Measurements from ENCODE around the gene SENP6. TPM values are rescaled to one million over a fixed set of nuclear protein-coding genes. Genes with fewer than 3 reads are reported as not detected.

Gene SENP6
- total and polyA plus RNA-seq, 2 donors (not counting 1 experiment from before 2014, with no cell fraction given): 30.8 to 161 TPM

GRCh38 chr6:75759207-75759606, 157.5 kb downstream of the SENP6 start:
- Histone ChIP-seq H2AFZ (ENCODE audit: insufficient read depth, low read depth, low read length, poor library complexity, severe bottlenecking) (no peak overlapping the region), H3K4me1 (ENCODE audit: control insufficient read depth in 2 of 2, insufficient read depth in 2 of 2, low read length in 2 of 2) (no peaks in the 10 kb centered on the region), H3K27me3 (replicated peaks in 1 of 4; ENCODE audit: control extremely low read depth in 1 of 4, control insufficient read depth in 3 of 4, insufficient read depth in 4 of 4, low read length in 3 of 4) (peaks cover 0 to 29% (median 26%) of the 10 kb centered on the region in 4 experiments), H3K4me3 (ENCODE audit: control extremely low read depth in 1 of 5, extremely low read depth in 1 of 5, insufficient read depth in 1 of 5, low read depth in 2 of 5, low read length in 4 of 5) (no peak overlapping the region), H3K79me2 (ENCODE audit: control insufficient read depth, insufficient read depth, low read length) (no peaks in the 10 kb centered on the region), H3K36me3 (replicated peaks in 1 of 2; ENCODE audit: control extremely low read depth in 1 of 2, control insufficient read depth in 1 of 2, extremely low read depth in 1 of 2, insufficient read depth in 2 of 2, low read length in 1 of 2) (no peaks in the 10 kb centered on the region), H3K4me2 (replicated peaks; ENCODE audit: low read depth, low read length, poor library complexity, severe bottlenecking) (no peak overlapping the region), H3K9ac (ENCODE audit: low read length) (no peak overlapping the region), H3K9me3 (ENCODE audit: control extremely low read depth in 1 of 3, control insufficient read depth in 2 of 3, insufficient read depth in 1 of 3, low read length in 2 of 3) (peaks cover 0 to 6% (median 0%) of the 10 kb centered on the region in 3 donors), H4K20me1 (ENCODE audit: control insufficient read depth, insufficient read depth, low read length, poor library complexity, severe bottlenecking) (no peaks in the 10 kb centered on the region), H3K27ac (ENCODE audit: low read length in 2 of 2) (no peak overlapping the region)
- H3K9me3 Mint-ChIP-seq (ENCODE audit: insufficient read depth): no peaks in the 10 kb centered on the region
- no peak for DNase-seq
- WGBS (ENCODE audit: insufficient coverage): no CpG with 5 or more reads among the region's 5 CpGs
- no peak overlapping the region for H3K4me3 Mint-ChIP-seq
- no peak for TF ChIP-seq EZH2 (IDR thresholded peaks at IDR 0.05; ENCODE audit: borderline replicate concordance, insufficient read depth, low read depth, low read length, poor library complexity, severe bottlenecking)
- intact Hi-C loops (cut with micrococcal nuclease): no loop called here
- no peak overlapping the region for H3K27ac Mint-ChIP-seq
- ATAC-seq (ENCODE audit: low read depth): no peak
- no peaks in the 10 kb centered on the region for H3K4me1 Mint-ChIP-seq
- ChIA-PET POLR2A (no interaction called here), CTCF (no interaction called here)
- peaks cover 60% of the 10 kb centered on the region for H3K27me3 Mint-ChIP-seq

DNA sequence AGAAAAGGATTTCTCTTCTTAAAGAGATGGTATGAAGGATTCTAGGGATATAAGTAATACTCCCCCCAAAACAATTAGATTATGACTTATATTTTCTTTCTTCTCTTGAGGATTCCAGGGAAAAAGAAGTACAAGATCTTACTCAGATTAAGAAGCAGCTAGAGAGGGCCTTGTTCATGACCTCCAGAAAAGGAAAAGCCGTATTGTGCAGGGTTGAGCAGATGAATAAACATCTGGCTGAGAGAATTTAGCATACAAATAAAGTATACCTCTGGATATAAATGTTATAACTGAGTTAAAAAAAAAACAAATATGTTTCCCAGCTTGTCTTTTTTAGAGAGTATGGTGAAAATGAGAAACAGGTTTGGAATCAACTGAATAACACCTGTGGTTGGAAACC, 158.6 kb downstream of the SENP6 start:
- no peak overlapping the region for H3K4me3 ChIP-seq (ENCODE audit: control extremely low read depth in 1 of 5, extremely low read depth in 1 of 5, insufficient read depth in 1 of 5, low read depth in 2 of 5, low read length in 4 of 5)
- no peak overlapping the region for H3K9ac ChIP-seq (ENCODE audit: low read length)
- no peak overlapping the region for H3K4me2 ChIP-seq (replicated peaks; ENCODE audit: low read depth, low read length, poor library complexity, severe bottlenecking)
- ATAC-seq (ENCODE audit: low read depth) (no peak), DNase-seq (no peak)
- H3K4me3 Mint-ChIP-seq: no peak overlapping the region
- intact Hi-C loops (cut with micrococcal nuclease): no loop called here
- TF ChIP-seq CTCF (IDR thresholded peaks at IDR 0.05) (no peak), EZH2 (IDR thresholded peaks at IDR 0.05; ENCODE audit: borderline replicate concordance, insufficient read depth, low read depth, low read length, poor library complexity, severe bottlenecking) (no peak)
- no peaks in the 10 kb centered on the region for H3K79me2 ChIP-seq (ENCODE audit: control insufficient read depth, insufficient read depth, low read length)
- peaks cover 0 to 5% (median 0%) of the 10 kb centered on the region in 3 donors for H3K9me3 ChIP-seq (ENCODE audit: control extremely low read depth in 1 of 3, control insufficient read depth in 2 of 3, insufficient read depth in 1 of 3, low read length in 2 of 3)
- WGBS (ENCODE audit: insufficient coverage): no CpG with 5 or more reads among the region's 1 CpG
- no peak overlapping the region for H3K27ac Mint-ChIP-seq
- CTCF ChIA-PET: no interaction called here
- H3K36me3 ChIP-seq (replicated peaks in 1 of 2; ENCODE audit: control extremely low read depth in 1 of 2, control insufficient read depth in 1 of 2, extremely low read depth in 1 of 2, insufficient read depth in 2 of 2, low read length in 1 of 2): no peaks in the 10 kb centered on the region
- H3K4me1 ChIP-seq (ENCODE audit: control insufficient read depth in 2 of 2, insufficient read depth in 2 of 2, low read length in 2 of 2): no peaks in the 10 kb centered on the region
- no peaks in the 10 kb centered on the region for H4K20me1 ChIP-seq (ENCODE audit: control insufficient read depth, insufficient read depth, low read length, poor library complexity, severe bottlenecking)
- H2AFZ ChIP-seq (ENCODE audit: insufficient read depth, low read depth, low read length, poor library complexity, severe bottlenecking): no peak overlapping the region
- H3K27me3 ChIP-seq (replicated peaks in 1 of 4; ENCODE audit: control extremely low read depth in 1 of 4, control insufficient read depth in 3 of 4, insufficient read depth in 4 of 4, low read length in 3 of 4): peaks cover 0 to 29% (median 25%) of the 10 kb centered on the region in 4 experiments
- no peaks in the 10 kb centered on the region for H3K9me3 Mint-ChIP-seq (ENCODE audit: insufficient read depth)
- POLR2A ChIA-PET: no interaction called here
- no peaks in the 10 kb centered on the region for H3K4me1 Mint-ChIP-seq
- peaks cover 56% of the 10 kb centered on the region for H3K27me3 Mint-ChIP-seq
- no peak overlapping the region for H3K27ac ChIP-seq (ENCODE audit: low read length in 2 of 2)

All from B cell (primary cell).